ENCODE results near the gene ANKRD9.
A peak's percentile ranks its signal among the peaks of the same experiment; 100 is the strongest.
"Not testable (repeated sequence)": the region's sequence is repeated elsewhere in the genome, so short reads cannot be mapped to it uniquely, and the experiment has no call there.

The ANKRD9 gene

GRCh38 chr14:102538602-102539543 lies 29.3 kb upstream of the ANKRD9 start:
- DNase-seq: no peak

GRCh38 chr14:102537981-102538601 lies 28.5 kb upstream of the ANKRD9 start:
- DNase-seq: no peak

GRCh38 chr14:102532204-102532658 lies 22.7 kb upstream of the ANKRD9 start:
- no peak for DNase-seq

- no peak for DNase-seq
Observed at GRCh38 chr14:102530828-102531478, 21.4 kb upstream of the ANKRD9 start.

- DNase-seq: no peak
Observed at GRCh38 chr14:102528431-102529170, 19.0 kb upstream of the ANKRD9 start.

- no peak for DNase-seq
Observed at GRCh38 chr14:102525929-102526497, 16.4 kb upstream of the ANKRD9 start.

- DNase-seq: no peak
Observed at GRCh38 chr14:102525219-102525928, 15.8 kb upstream of the ANKRD9 start.

- peak; percentile 90 for DNase-seq
Observed at GRCh38 chr14:102524451-102525218, 15.1 kb upstream of the ANKRD9 start.

- DNase-seq: no peak
Observed at GRCh38 chr14:102523569-102524450, 14.2 kb upstream of the ANKRD9 start.

GRCh38 chr14:102523200-102523568 lies 13.6 kb upstream of the ANKRD9 start:
- no peak for DNase-seq

GRCh38 chr14:102519709-102520108 lies 10.1 kb upstream of the ANKRD9 start:
- not testable (repeated sequence) for DNase-seq

- DNase-seq: no peak
Observed at GRCh38 chr14:102518063-102518648, 8.6 kb upstream of the ANKRD9 start.

- no peak for DNase-seq
Observed at GRCh38 chr14:102517392-102518062, 8.0 kb upstream of the ANKRD9 start.

- DNase-seq: no peak
Observed at GRCh38 chr14:102516531-102517391, 7.2 kb upstream of the ANKRD9 start.

- DNase-seq: no peak
Observed at GRCh38 chr14:102514987-102515733, 5.6 kb upstream of the ANKRD9 start.

- no peak for DNase-seq
Observed at GRCh38 chr14:102513899-102514772, 4.6 kb upstream of the ANKRD9 start.

All from NCI-H2029 (cell line).